HG03378 (cell line): ENCODE results near the gene PPP1CA.

ENCODE experiments used
- ATAC-seq: cut with Tn5 transposase; IDR thresholded peaks from one replicate; pipeline ENCODE4 v1.9.1; 2021; ENCODE audit warnings: mild to moderate bottlenecking, moderate library complexity; ENCODE audit not compliant: unreplicated experiment

Gene PPP1CA

DNA sequence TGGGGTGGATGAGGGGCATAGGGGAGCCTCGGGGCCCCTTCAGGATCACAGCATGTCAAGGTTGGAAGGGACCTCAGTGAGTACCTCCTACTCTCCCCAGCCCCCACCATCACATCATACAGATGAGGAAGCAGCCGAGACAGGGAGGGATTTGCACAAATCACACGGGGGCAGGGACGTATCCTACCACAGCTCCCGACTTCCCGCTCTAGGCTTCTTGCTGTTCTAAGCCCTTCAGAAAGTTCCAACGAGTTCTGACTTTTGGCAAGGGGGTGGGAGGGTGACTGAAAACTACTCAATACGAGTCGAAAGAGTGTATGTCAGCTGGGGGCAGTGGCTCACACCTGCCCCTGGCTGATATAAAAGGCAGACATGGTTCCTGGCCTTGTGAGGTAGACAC, 14.6 kb downstream of the PPP1CA start:
- no peak for ATAC-seq

DNA sequence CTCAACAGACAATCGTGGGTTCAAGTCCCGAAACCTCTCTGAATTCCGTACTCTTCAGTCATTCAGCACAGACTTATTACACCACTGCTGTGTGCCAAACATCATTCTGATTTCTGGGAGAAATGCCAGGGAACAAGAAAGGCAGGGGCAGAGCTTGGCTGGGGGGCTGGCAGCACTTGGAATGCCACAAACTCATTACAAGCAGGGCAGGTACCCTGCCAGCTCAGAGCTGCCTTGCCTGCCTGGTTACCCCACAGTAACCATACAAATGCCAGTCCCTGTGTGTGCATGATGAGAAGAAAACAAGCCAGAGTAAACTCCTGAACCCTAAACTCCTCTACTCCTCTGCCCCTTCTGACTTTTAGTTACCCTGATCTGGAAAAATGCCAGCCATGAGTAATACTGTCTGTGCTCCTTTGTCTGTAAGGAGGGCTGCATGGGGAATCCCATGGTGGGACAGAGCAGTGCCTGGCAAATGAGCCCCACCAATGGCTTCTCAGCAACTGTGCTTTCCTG, 16.7 kb downstream of the PPP1CA start:
- no peak for ATAC-seq

DNA sequence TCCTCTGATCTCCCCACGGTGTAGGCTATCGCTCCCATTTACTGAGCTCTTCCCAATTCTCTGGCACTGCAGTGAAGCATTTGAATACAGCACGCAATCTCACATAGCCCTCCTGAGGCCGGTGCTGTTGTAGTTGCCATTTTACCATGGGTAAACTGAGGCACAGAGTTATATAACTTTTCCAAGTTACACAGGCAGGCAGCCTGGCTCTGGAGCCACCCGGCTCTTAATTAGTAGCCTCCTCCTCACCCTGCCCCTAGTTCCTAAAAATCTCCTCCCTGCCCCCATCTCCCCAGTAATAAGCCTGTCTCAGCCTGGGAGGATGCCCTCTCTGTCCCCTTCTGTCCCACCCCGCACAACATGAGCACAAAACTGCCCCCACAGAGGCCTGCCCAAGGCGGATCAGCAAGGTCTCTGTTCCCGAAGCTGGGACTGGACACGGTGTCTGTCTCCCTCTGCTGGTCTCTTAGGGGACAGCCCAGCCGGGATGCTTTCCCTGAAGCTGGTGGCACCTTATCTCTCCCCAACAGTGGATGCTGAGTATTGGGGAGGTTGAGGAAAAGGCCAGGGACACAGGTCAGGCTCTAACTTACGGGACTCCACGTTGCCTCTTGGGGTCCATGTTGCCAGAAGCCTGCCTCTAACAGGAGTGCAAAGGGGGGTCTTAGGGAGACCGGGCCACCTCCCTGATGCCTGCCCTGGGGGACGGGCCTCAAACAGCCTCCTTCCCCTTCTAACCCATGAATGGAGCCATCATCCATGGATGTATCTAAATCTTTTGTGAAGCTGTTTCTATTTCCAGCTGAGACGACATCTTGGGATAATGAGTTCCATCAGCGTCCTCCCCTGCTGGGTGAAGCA, 19.2 kb downstream of the PPP1CA start:
- ATAC-seq, result no peak

DNA sequence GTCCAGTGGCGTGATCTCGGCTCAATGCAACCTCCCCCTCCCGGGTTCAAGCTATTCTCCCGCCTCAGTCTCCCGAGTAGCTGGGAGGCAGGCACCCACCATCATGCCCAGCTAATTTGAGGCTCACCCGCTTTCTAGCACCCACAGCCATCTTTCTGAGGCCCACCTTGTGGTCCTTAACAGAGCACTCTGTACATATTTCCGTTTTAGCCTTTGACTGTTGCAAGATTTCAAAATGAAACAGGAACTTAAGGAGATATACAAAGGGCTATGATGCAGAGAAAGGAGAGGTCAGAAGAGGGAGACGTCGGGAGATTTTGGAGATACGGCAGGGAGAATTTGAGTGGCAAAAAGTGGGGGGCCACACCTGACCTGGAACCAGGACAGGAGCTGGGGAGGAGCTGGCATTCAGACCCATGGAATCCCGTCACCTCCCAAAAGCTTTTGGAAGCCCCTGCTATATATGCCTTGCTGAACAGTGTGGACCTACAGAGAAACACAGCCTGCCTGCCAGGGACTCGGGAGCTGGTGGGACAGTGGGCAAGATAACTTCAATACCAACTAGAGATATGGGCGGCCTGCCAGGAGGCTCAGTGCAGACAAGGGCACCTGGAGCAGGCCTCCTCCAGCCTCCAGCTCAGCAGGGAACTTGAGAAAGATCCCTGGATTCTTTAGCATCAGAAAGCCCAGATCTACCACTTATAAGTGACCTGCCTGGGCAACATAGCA, 20.2 kb downstream of the PPP1CA start:
- no peak for ATAC-seq

DNA sequence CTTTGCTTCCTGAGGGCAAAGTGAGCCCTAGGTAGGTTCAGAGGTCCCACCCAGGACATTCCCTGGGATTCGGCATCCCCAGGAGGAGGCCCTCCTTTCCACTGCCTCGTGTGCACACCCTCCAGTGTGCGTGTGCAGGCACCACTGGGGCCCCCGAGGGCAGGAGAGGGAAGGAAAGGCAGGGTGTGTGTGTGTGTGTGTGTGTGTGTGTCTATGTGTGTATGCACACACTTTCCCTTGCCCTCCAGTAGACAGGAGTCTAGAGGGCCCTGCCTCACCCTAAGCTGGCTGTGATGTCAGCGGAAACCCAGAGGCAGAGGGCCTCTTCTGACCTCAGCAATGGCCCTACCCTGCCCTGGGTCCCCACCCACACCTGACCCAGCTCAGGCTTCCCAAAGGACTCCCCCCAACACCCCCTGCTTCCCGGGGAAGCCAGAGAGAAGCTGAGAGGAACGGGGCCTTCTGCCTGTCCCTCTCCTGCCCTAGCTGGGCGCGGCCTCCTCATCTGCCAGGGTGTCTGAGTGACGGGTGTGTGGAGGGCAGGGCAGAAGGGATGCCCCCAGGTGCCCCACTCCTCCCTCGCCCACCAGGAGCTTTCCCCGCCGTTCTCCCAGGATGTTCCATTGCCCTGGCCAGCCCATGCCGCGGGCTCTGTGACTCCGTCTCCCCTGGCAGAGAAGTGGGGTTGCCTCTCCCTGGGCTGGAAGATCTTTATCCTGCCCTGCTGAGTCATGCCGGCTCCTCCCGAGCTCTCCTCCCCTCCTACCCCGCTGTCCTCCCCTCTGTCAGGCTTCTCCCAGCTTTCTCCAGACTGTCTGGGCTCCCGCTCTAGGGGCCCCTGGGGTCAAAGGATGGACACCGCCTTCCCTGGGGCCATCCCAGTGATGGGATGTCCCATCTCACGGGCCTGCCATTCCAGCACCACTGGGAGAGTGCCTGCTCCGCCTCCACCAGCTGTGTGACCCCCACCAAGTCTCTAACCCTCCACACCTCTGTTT, 22.3 kb downstream of the PPP1CA start:
- ATAC-seq, result no peak

DNA sequence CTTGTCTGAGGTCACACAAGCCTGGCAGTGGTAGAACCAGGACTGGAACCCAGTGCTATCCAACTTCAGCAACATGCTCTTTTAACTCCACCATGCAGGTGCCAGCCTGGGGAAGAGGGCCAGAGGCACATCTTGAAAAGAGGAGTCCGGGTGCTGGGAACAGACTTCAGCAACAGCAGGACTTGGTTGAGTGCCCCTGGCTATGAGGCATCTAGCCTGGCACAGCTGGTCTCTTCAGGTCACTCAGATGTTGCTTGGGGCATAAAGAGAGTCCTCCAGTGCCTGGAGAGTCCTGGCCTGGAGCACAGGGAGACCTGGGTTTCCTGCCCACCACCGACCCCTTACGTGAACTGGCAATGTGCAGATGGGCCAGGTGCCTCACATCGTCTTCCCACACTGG, 23.1 kb downstream of the PPP1CA start:
- ATAC-seq, result no peak

DNA sequence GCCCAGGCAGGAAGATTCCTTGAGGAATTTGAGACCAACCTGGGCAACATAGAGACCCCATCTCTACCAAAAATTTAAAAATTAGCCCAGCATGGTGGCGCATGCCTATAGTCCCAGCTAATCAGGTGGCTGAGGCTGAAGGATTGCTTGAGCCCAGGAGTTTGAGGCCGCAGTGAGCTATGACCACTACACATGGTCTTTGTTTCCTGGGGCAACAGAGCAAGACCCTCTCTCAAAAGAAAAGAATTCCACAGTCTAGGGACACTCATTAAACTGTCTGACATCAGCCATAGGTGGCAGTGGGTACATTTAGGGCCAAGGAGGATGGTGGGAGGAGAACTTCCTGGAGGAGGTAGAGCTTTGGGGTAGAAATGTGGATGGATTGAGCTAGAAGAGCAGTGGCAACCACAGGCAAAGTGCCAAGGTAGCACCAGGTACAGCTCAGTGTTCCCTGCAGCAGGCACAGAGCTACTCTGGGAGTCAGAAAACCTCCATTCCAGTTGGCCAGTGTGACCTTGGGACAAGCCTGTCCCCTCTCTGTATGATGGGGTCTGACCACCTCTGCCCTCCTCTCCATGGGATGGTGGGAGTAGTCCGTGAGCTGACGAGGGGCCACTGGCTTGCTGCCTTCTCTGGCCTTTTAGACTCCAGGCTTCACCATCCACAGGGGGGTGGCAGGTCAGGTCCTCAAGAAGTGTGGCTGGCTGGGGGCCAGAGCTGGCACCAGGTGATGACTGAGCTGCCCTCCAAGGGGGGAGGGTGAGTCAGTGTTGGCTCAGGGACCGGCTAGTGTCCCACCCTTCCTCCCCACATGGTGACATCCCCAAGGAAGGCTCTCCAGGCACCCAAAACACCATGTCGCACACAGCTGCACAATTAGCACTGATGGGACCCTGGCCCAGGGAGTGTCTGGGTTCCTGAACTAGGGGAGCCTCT, 24.5 kb downstream of the PPP1CA start:
- no peak for ATAC-seq

DNA sequence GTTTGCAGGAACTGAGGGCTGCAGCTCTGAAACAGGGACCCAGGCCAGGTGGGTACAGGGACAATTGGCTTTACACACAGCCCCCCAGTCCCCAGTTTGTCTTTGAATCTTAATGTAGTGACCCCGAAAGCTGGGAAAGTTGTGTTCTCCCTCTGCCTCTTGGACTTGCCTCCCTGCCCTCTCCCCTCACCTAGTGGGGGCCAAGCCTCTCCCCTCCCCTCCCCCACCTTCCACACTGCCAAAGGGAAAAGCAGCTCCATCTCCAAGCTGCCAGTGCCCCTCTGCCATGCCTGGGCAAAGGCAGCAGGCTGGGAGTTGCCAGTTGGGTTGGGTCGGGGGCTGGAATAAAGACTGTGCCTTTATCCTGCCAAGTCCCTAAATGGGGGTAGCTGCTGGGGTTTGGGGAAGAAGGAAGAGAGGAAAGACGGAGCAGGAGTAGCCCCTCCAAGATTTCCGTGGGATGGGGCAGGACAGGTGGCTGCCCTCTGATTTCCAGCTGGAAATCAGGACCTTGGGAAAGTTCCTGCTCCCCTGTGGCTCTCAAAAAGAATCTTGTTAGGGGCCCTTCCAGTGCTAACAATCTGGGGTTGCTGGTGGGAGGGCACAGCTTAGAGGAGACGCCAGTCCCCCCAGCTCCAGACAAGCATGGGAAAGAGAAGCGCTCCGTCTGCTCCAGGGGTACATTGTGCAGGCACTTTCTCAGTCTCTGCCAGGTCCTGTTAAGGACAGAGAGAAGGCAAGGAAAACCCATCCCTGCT, 25.4 kb downstream of the PPP1CA start:
- no peak for ATAC-seq

DNA sequence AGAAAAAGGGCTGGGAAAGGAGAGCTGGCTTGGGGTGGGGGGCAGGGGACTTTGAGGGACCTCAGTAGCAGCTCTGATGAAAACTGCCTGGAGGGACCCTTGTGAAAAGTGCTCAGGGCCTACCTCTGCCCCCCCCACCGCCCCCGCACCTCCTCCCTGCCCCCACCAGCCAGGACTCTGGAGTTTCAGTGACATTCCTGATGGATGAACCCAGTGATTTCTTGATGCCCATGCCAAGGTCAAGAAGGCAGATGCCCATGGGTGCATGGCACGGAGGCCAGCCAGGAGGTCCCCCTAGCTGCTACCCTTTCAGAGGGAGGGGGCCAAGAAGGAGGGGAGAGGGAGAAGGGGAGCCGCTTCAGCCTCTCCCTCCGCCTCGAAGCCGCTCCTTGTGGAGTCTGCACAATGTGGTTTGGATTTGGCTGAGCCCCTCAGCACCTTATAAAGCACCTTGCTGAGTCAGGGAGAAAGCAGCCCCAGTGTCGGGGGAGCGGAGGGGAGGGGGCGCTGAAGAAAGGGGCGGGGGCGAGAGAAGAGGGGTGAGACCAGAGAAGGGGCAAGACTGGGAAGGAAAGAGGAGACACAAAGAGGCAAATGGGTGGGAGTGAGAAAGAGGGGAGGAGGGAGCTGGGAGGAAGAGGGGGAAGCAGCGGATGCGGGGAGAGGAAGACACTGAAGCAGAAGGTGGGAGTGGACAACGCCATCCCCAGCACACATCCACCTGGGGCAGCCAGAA, 26.2 kb downstream of the PPP1CA start:
- no peak for ATAC-seq

DNA sequence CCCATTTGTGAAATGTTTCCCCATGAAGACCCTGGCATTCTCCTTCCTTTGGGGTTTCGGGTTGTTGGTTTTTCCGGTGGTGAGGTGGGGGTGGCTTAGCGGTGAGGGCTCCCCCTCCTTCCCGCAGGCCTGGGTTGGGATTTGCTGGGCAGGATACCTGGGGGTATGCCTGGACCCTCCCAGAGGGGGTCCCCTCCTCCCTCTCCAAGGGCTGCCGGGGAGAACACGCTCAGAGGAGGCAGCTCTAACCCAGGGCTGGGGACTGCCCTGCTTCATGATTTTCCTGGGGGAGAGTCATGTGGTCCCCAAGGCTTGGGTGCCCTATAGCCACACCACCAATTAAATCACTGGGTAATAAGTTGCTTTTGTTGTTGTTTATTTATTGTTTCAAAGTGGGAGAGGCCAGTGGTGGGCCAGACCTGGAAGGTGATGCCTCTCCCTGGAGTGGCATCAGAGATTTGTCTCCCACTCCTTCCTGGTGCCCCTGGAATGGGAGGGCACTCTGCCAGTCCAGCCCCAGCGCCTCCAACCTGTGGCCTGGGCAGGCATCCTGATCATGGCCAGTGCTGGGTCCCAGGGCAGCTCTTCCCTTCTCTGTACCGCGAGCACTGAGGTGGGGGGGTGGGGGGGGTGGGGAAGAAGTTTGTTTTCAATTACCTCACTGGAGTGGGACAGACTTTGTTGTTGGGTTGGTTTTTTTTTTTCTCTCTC, 26.9 kb downstream of the PPP1CA start:
- no peak for ATAC-seq

DNA sequence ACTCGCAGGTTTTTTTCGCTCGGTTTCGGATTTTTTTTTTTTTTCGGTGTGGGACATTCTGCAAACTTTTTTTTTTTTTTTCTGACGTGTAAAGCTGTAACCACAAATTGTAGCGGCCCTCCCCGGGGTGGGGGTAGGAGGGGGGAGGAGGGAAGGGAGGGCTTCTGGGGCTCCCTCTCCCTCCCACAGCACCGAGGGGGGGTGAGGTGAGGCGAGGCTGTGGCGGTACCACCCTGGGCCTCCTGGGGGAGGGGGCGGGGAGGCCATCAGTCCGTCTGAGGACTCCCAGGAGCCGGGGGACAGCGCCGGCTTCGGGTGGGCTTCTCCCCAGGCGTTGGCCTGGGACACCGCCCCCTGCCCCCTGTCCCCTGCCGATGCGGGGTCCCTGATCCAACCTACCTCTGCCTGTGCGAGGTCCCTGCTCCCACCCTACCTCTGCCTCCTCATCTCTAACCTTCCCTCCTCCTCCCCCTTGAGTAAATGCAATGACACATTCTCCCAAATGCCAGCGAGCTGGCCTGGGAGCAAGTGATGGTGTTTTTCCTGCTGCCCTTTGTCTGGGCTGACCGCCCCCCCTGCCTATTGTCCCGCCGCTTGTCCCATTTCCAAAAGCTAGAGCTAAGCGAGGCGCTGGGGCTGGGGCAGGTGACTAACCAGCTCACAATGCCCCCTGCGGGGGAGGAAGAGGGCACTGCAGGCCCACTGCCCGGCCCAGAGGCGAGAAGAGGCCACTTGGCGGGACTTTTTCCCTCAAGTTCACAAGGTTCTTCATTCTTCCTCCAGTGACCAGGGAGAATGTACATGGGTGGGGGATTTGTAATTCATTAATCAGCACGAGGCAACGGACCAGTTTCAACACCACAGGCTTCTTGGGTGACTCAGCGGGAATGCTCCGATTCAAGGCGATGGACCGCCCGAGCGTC, 27.7 kb downstream of the PPP1CA start:
- ATAC-seq, result no peak

DNA sequence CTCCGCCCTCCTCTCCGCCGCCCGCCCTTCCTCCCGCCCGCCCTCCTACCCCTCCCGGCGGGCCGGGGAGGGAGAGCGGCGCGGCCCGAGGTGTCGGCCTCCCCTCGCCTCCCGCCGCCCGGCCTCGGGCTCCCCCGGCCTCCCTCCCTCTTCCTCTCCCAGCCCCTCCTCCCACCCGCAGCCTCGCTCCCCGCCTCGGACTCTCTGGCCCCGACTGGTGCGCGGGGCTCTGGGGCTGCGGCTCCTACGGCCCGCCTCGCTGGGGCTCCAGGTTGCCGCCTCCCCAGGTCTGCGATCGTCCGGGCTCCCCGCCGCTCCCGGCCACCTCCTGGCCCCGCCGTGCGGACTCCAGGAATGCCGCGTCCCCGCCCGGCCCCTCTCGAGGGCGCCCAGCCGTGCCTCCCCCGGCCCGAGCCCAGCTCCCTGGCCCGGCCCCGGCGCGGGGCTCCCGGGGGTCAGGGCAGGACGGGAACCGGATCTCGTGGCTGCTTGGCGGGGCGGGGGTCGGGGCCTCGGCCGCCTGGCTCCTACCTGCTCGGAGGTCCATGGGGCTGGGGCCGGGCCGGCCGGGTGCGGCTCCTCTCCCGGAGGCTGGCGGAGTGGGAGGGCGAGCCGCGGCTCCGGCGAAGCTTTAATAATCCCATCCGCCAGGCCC, 28.5 kb downstream of the PPP1CA start, which contains the start of gene CLCF1:
TSS of gene CLCF1 (minus strand) at position 606 of the 655 bp plus-strand sequence. CDS start at position 547, 59 bp downstream.
- no peak for ATAC-seq

DNA sequence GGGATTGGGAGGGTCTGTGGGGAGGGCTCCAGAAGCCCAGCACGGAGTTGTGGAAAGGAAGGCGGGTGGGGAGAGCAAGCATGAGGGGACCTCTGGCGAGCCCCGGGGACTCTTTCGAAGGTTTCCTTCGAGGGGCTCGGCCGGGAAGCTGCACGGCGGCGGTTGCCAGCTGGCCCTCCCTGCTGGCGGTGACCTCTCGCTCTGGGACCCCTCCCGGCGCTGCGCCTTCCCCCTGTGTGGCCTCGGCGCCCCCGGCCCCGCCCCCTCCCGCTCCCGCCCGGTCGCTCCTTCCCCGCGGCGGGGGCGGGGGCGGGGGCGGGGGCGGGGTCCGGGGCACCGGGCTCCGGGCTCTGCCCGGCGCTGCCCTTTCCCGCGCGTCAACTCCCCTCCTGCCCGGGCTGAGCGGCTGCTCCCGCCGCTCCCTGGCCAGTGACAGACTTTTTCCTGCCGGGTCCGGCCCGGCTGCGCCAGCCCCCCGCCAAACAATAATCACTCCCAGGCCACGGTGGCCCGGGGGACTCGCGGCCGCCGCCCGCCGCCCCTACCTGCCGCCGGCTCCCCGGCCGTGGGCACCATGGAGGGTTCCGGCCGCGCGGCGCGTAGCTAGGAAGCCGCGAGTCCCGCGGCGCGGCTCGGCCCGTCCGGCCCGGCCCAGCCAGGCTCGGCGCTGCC, 29.2 kb downstream of the PPP1CA start:
- ATAC-seq, result no peak

DNA sequence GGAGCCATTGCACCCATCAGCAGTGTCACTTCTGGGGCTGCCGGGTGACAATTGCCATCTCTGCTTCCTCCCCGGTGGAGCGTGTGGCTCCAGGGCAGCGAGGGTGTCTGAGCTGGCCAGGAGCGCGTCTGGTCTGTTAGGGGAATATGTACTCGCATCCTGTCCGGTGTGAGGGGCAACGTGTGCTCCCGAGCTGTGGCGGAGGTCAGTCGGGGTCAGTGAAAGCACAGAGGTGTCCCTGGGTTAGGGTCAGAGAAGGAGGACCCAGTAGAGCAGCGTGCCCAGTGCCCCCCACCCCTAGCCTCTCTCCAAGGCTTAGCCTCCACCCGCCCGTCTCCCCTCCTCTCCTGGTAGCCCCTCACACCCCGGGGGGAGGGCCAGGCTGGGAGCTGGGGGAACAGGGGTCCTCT, 29.7 kb downstream of the PPP1CA start:
- ATAC-seq, result no peak

DNA sequence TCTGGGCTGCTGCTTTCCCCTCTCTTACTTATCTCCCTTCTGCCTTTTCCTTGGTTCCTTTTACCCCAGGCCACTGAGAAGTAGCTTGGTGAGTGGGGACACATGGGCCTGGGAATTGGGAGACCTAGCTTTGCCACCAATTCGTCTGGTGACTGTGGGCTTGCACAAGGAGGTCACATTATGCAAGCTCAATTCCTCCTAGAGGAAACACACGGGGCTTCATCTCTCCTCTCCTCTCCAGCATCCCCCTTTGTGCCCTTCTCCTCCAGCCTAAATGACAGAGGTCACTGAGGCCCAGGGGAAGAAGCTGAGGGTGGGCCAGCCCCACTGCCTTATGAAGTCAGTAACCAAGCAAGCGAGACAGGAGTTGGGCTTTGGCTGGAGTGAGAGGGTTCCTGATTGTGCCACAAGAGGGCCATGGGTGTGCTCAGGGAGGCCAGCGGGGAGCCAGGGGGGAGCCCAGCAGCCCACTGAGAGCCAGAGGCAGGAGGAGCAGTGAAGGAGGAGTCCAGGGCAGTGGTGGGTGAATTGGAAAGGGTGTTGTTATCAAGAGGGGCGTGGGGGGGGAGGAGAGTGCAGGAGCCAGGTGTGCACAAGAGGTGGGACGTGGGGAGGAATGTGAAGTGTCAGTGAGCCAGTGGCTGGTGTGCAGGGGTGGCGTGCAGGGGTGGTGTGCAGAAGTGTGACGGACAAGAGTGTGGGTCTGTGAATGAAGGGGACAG, 30.3 kb downstream of the PPP1CA start:
- no peak for ATAC-seq
